H9 (cell line): Measurements from ENCODE around the gene TTC1. TPM values are rescaled to one million over a fixed set of nuclear protein-coding genes. Genes with fewer than 3 reads are reported as not detected.

Experiments used
- DNase-seq: peaks from one replicate; pipeline ENCODE4 v3.0.0-alpha.2; 2017
- H2AFZ ChIP-seq: one replicate; pipeline ENCODE4 v1.6.1; 2013; ENCODE audit warnings: mild to moderate bottlenecking, low read length, control low read depth, moderate library complexity
- H2AK5ac ChIP-seq: 2 replicates; pipeline ENCODE4 v1.6.1; 2013; ENCODE audit warnings: low read length, control low read depth, mixed read lengths; ENCODE audit not compliant: insufficient read length
- H2BK120ac ChIP-seq: one replicate; pipeline ENCODE4 v1.6.1; 2013; ENCODE audit warnings: low read depth, mild to moderate bottlenecking, low read length, control low read depth, inconsistent platforms; ENCODE audit not compliant: poor library complexity, severe bottlenecking
- H2BK12ac ChIP-seq: 2 replicates; pipeline ENCODE4 v1.6.1; 2013; ENCODE audit warnings: low read length, control low read depth, mixed read lengths, low read depth; ENCODE audit not compliant: insufficient read length
- H2BK15ac ChIP-seq: 2 replicates; pipeline ENCODE4 v1.6.1; 2013; ENCODE audit warnings: low read depth, low read length, control low read depth
- H2BK20ac ChIP-seq: one replicate; pipeline ENCODE4 v1.6.1; 2013; ENCODE audit warnings: low read depth, mild to moderate bottlenecking, low read length, control low read depth, inconsistent platforms; ENCODE audit not compliant: poor library complexity, severe bottlenecking
- H2BK5ac ChIP-seq: 2 replicates; pipeline ENCODE4 v1.6.1; 2013; ENCODE audit warnings: low read length, control low read depth, mixed read lengths; ENCODE audit not compliant: insufficient read length
- H3K14ac ChIP-seq: 2 replicates; pipeline ENCODE4 v1.6.1; 2013; ENCODE audit warnings: low read length, control low read depth; ENCODE audit not compliant: insufficient read depth
- H3K18ac ChIP-seq: 2 replicates; pipeline ENCODE4 v1.6.1; 2013; ENCODE audit warnings: low read depth, mild to moderate bottlenecking, mixed read lengths, low read length, control low read depth; ENCODE audit not compliant: insufficient read length
- H3K23ac ChIP-seq: 2 replicates; pipeline ENCODE4 v1.6.1; 2013; ENCODE audit warnings: low read length, control low read depth, mixed read lengths, low read depth; ENCODE audit not compliant: insufficient read length
- H3K23me2 ChIP-seq: 2 replicates; pipeline ENCODE4 v1.6.1; 2013; ENCODE audit warnings: low read depth, mild to moderate bottlenecking, mixed read lengths, low read length, control low read depth; ENCODE audit not compliant: insufficient read length, poor library complexity, severe bottlenecking
- H3K27ac ChIP-seq: 2 replicates; pipeline ENCODE4 v1.5.1; 2013; ENCODE audit warnings: low read length, control low read depth, mixed read lengths, low read depth; ENCODE audit not compliant: insufficient read length
- H3K27me3 ChIP-seq: 2 replicates; pipeline ENCODE4 v1.6.1; 2013; ENCODE audit warnings: low read length, control low read depth, inconsistent platforms; ENCODE audit not compliant: insufficient read depth
- H3K4ac ChIP-seq: 2 replicates; pipeline ENCODE4 v1.6.1; 2013; ENCODE audit warnings: low read depth, mild to moderate bottlenecking, control low read depth, inconsistent platforms, low read length, moderate library complexity
- H3K4me1 ChIP-seq: 2 replicates; pipeline ENCODE4 v1.6.1; 2013; ENCODE audit warnings: low read length, control low read depth, inconsistent platforms; ENCODE audit not compliant: insufficient read depth
- H3K4me2 ChIP-seq: 2 replicates; pipeline ENCODE4 v1.6.1; 2013; ENCODE audit warnings: low read length, control low read depth, mixed read lengths; ENCODE audit not compliant: insufficient read length, insufficient read depth
- H3K56ac ChIP-seq: 2 replicates; pipeline ENCODE4 v1.6.1; 2013; ENCODE audit warnings: low read depth, mild to moderate bottlenecking, mixed read lengths, low read length, control low read depth; ENCODE audit not compliant: insufficient read length
- H3K79me1 ChIP-seq: 2 replicates; pipeline ENCODE4 v1.6.1; 2013; ENCODE audit warnings: low read depth, mild to moderate bottlenecking, moderate library complexity, low read length, control low read depth, inconsistent platforms; ENCODE audit not compliant: insufficient read depth, poor library complexity, severe bottlenecking
- H3K79me2 ChIP-seq: 2 replicates; pipeline ENCODE4 v1.6.1; 2013; ENCODE audit warnings: low read length, control low read depth, inconsistent platforms; ENCODE audit not compliant: insufficient read depth
- H3K9ac ChIP-seq: 2 replicates; pipeline ENCODE4 v1.6.1; 2013; ENCODE audit warnings: low read length, control low read depth, mixed read lengths; ENCODE audit not compliant: insufficient read length; ENCODE audit errors: extremely low read depth
- H3K9me3 ChIP-seq: one replicate; pipeline ENCODE4 v1.6.1; 2013; ENCODE audit warnings: low read depth, low read length, inconsistent platforms; ENCODE audit not compliant: control insufficient read depth
- H3T11ph ChIP-seq: one replicate; pipeline ENCODE4 v1.6.1; 2013; ENCODE audit warnings: mild to moderate bottlenecking, low read length, control low read depth, inconsistent platforms
- H4K20me1 ChIP-seq: one replicate; pipeline ENCODE4 v1.6.1; 2013; ENCODE audit not compliant: control insufficient read depth, insufficient read length, insufficient read depth
- H4K5ac ChIP-seq: 2 replicates; pipeline ENCODE4 v1.6.1; 2013; ENCODE audit warnings: low read depth, mild to moderate bottlenecking, mixed read lengths, low read length, control low read depth; ENCODE audit not compliant: insufficient read length
- H4K8ac ChIP-seq: replicated peaks from 2 replicates; pipeline ENCODE4 v1.6.1; 2013; ENCODE audit warnings: low read length, control low read depth, mixed read lengths, low read depth; ENCODE audit not compliant: insufficient read length
- H4K91ac ChIP-seq: 2 replicates; pipeline ENCODE4 v1.6.1; 2013; ENCODE audit warnings: low read depth, mild to moderate bottlenecking, moderate library complexity, mixed read lengths, low read length, control low read depth; ENCODE audit not compliant: insufficient read length
- H3K27ac Mint-ChIP-seq, 3 experiments: 2 replicates in 2 of 3; 3 replicates in 1 of 3; pipeline ENCODE4 v1.8.0; 2020 to 2021; ENCODE audit warnings: mixed read lengths in 3 of 3, mild to moderate bottlenecking in 1 of 3, moderate library complexity in 1 of 3
- H3K27me3 Mint-ChIP-seq: 2 replicates; pipeline ENCODE4 v1.8.0; 2021; ENCODE audit warnings: low read depth, mild to moderate bottlenecking, moderate library complexity, mixed read lengths
- H3K36me3 Mint-ChIP-seq, 3 experiments: 2 replicates in 2 of 3; 3 replicates in 1 of 3; pipeline ENCODE4 v1.8.0; 2020 to 2021; ENCODE audit warnings: low read depth in 3 of 3, mixed read lengths in 3 of 3; ENCODE audit not compliant: insufficient read depth in 1 of 3
- H3K4me1 Mint-ChIP-seq, 2 experiments: 2 replicates each; pipeline ENCODE4 v1.8.0; 2020; ENCODE audit warnings: mixed read lengths in 2 of 2
- H3K4me3 Mint-ChIP-seq, 2 experiments: 2 replicates in 1 of 2; 3 replicates in 1 of 2; pipeline ENCODE4 v1.8.0; 2020 to 2021; ENCODE audit warnings: mild to moderate bottlenecking in 2 of 2, mixed read lengths in 2 of 2, moderate library complexity in 1 of 2
- H3K9me3 Mint-ChIP-seq, 2 experiments: 2 replicates in 1 of 2; 3 replicates in 1 of 2; pipeline ENCODE4 v1.8.0; 2020; ENCODE audit warnings: mild to moderate bottlenecking in 2 of 2, mixed read lengths in 2 of 2, moderate library complexity in 1 of 2
- CTCF ChIP-seq: fragments of 200-600 bp; sonication (generic); conservative IDR thresholded peaks from 3 replicates; pipeline ENCODE4 v1.8.0; 2021; ENCODE audit warnings: antibody characterized with exemption, mild to moderate bottlenecking
- WGBS: extraction: QIAGEN DNeasy Blood & Tissue Kit; methylation state at CpG from one replicate; pipeline ENCODE4 v1.1.7; 2013; ENCODE audit warnings: missing lambda C conversion rate, low lambda C conversion rate, mixed read lengths; ENCODE audit not compliant: insufficient read length; ENCODE audit errors: extremely low coverage; 5-methylcytosine and 5-hydroxymethylcytosine counted together
- total RNA-seq: library from RNA; stranded (reverse); gene quantifications from 2 replicates; pipeline ENCODE4 v1.2.1, GENCODE V29; 2021

Gene TTC1
- total RNA-seq, 1 experiment from 2014 or later, result 62.6 TPM

DNA sequence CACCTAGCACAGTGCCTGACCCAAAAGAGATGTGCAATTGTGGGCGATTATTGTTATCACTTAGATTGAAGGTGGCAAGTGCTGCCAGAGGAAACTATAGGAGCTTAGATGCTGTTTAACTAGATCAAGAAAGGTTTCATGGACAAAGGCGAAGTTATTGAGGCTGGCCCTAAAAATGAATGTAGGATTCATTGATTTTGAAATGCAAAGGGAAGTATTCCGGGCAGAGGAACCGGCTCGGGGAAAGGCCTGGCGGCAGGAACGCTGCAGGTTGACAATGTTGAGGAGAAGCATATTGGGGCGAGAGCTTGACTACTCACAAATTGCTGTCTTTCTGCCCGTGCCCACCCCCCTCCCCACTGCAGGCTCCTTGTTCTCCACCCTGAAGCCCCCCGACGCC is 37.4 kb upstream of the TTC1 start:
- H3K23ac ChIP-seq, result no peak overlapping the region
- H3K23me2 ChIP-seq, result peaks cover 9% of the 10 kb centered on the region
- no peaks in the 10 kb centered on the region for H3K9me3 ChIP-seq
- H2BK5ac ChIP-seq, result no peak overlapping the region
- no peak overlapping the region for H2BK20ac ChIP-seq
- no peak overlapping the region for H4K8ac ChIP-seq
- H2BK120ac ChIP-seq, result no peak overlapping the region
- no peak overlapping the region for H2AK5ac ChIP-seq
- no peak overlapping the region for H2BK15ac ChIP-seq
- H4K5ac ChIP-seq, result no peak overlapping the region
- no peaks in the 10 kb centered on the region for H3K4me1 ChIP-seq
- no CpG with 5 or more reads among the region's 11 CpGs for WGBS
- no peak overlapping the region for H3K56ac ChIP-seq
- peak overlapping the region; percentile 30 for H3K4me2 ChIP-seq
- DNase-seq, result no peak
- no peak overlapping the region for H3K27ac Mint-ChIP-seq
- peaks cover 70% of the 10 kb centered on the region for H3K27me3 Mint-ChIP-seq
- H2BK12ac ChIP-seq, result no peak overlapping the region
- TF ChIP-seq CTCF, result no peak
- H3K79me1 ChIP-seq, result no peaks in the 10 kb centered on the region
- no peaks in the 10 kb centered on the region for H4K20me1 ChIP-seq
- no peak overlapping the region for H3K4ac ChIP-seq
- no peaks in the 10 kb centered on the region; a peak in 2 of 5 replicates for H3K9me3 Mint-ChIP-seq
- H3K4me1 Mint-ChIP-seq, result peaks cover 7 to 10% of the 10 kb centered on the region in 2 experiments
- H3K4me3 Mint-ChIP-seq, result peak overlapping the region; percentile 44 to 73
- H3K9ac ChIP-seq, result no peak overlapping the region
- no peaks in the 10 kb centered on the region for H3K79me2 ChIP-seq
- no peak overlapping the region for H3K18ac ChIP-seq
- no peak overlapping the region for H3K14ac ChIP-seq
- no peak overlapping the region for H3T11ph ChIP-seq
- H4K91ac ChIP-seq, result no peak overlapping the region
- H3K36me3 Mint-ChIP-seq, result peaks cover 0 to 2% (median 0%) of the 10 kb centered on the region in 3 experiments; a peak in 1 of 7 replicates
- no peak overlapping the region for H3K27ac ChIP-seq
- H2AFZ ChIP-seq, result no peak overlapping the region
- H3K27me3 ChIP-seq, result peaks cover 18% of the 10 kb centered on the region; the same call in 1 of the 2 replicates
